ENCODE data around the gene MMP25. TPM values are rescaled to one million over a fixed set of nuclear protein-coding genes. Genes with fewer than 3 reads are reported as not detected.

Gene MMP25
- total RNA-seq, 1 donor = under 0.01 TPM

DNA sequence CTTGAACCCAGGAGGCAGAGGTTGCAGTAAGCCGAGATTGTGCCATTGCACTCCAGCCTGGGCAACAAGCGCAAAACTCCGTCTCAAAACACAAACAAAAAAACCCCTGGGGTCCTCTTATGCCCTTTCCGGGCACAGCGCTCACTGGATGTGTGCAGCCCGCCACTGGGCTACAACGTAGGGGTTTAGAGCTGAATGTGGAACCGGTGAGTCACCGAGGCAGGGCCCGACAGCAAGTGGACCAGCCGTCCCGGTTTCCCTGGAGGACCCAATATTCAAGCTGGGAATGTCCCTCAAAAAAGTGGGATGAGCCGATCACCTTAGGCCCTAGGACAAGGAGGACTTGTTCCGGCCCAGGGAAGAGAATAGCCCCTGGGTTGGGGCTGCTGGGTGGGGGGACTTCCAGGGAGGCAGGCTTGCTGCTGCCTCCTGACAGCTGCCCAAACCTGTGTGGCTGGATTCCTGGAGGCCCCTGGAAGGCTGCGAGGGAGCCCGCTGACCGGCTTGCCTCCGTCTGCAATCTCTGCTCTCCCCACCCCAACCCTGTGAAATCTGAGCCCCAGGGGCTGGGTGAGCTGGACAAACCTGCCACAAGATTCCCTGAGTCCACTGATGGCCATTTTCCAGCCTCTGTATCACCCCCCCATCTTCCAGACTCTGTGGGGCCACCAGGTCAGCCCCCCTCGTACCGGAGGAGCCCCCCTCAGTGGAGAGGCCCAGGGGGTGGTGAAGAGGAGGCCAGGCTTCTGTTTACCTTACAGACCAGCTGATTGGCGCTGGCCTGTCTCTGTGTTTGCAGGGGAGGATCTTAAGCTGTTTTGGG, 36.6 kb upstream of the MMP25 start:
- Histone ChIP-seq H3K4me2 (ENCODE audit: insufficient read depth, low read length) (no peak overlapping the region), H2AFZ (ENCODE audit: low read length) (no peak overlapping the region), H4K20me1 (ENCODE audit: insufficient read depth, low read length) (no peaks in the 10 kb centered on the region), H3K36me3 (ENCODE audit: insufficient read depth, low read length) (no peaks in the 10 kb centered on the region), H3K4me1 (ENCODE audit: insufficient read depth, low read length) (no peaks in the 10 kb centered on the region), H3K79me2 (ENCODE audit: insufficient read depth, low read length) (no peaks in the 10 kb centered on the region), H3K27me3 (ENCODE audit: insufficient read depth, low read length) (peaks cover 88% of the 10 kb centered on the region), H3K27ac (ENCODE audit: low read depth, low read length) (no peak overlapping the region), H3K9me3 (ENCODE audit: low read depth, low read length) (no peaks in the 10 kb centered on the region), H3K4me3 (ENCODE audit: insufficient read depth, low read length) (no peak overlapping the region)
- no peak for TF ChIP-seq CTCF (IDR thresholded peaks at IDR 0.05; ENCODE audit: extremely low read depth, low read depth, low read length)
- DNase-seq (ENCODE audit: insufficient read length, low spot score, missing footprints) = peak; percentile 89

DNA sequence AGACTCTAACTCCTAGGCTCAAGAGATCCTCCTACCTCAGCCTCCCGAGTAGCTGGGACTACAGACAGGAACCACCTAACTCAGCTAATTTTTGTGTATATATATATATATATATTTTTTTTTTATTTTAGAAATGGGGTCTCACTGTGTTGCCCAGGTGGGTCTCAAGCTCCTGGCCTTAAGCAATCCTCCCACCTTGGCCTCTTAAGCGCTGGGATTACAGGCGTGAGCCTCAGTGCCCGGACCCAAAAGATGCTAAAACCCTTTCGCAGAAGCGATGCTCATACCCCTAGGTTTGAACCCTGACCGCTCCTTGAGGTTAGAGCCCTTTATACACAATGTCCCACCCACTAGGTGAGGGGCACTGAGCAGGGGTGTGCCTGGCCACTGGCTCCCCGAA, 35.9 kb upstream of the MMP25 start:
- no peak for TF ChIP-seq CTCF (IDR thresholded peaks at IDR 0.05; ENCODE audit: extremely low read depth, low read depth, low read length)
- no peak overlapping the region for H3K4me2 ChIP-seq (ENCODE audit: insufficient read depth, low read length)
- H3K9me3 ChIP-seq (ENCODE audit: low read depth, low read length) = no peaks in the 10 kb centered on the region
- no peak overlapping the region for H3K4me3 ChIP-seq (ENCODE audit: insufficient read depth, low read length)
- H3K27me3 ChIP-seq (ENCODE audit: insufficient read depth, low read length) = peaks cover 82% of the 10 kb centered on the region
- H3K27ac ChIP-seq (ENCODE audit: low read depth, low read length) = no peak overlapping the region
- no peaks in the 10 kb centered on the region for H3K36me3 ChIP-seq (ENCODE audit: insufficient read depth, low read length)
- no peaks in the 10 kb centered on the region for H3K4me1 ChIP-seq (ENCODE audit: insufficient read depth, low read length)
- no peaks in the 10 kb centered on the region for H4K20me1 ChIP-seq (ENCODE audit: insufficient read depth, low read length)
- H3K79me2 ChIP-seq (ENCODE audit: insufficient read depth, low read length) = no peaks in the 10 kb centered on the region
- DNase-seq (ENCODE audit: insufficient read length, low spot score, missing footprints) = no peak
- H2AFZ ChIP-seq (ENCODE audit: low read length) = no peak overlapping the region

DNA sequence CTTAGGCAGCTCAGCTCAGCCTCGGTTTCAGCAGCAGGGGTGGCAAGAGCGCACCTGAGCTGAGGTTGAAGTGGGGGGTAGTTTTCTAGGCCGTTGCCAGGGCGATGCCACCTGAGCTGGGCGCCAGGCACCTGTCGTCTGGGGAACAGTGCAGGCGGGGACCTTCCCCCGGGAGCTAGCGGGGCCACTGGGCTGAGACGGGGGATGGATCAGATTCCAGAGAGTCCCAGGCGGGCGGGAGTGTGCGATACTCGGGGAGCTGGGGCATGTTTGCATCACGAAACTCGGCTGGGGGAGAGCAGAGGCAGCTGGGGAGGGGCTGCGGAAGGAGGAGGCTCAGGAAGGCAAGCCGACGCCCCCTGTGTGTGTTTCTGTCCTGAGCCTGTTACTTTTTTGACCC, 34.1 kb upstream of the MMP25 start:
- Histone ChIP-seq H3K4me3 (ENCODE audit: insufficient read depth, low read length) (no peak overlapping the region), H3K4me2 (ENCODE audit: insufficient read depth, low read length) (no peak overlapping the region), H3K27me3 (ENCODE audit: insufficient read depth, low read length) (peaks cover 67% of the 10 kb centered on the region), H3K9me3 (ENCODE audit: low read depth, low read length) (no peaks in the 10 kb centered on the region), H3K4me1 (ENCODE audit: insufficient read depth, low read length) (no peaks in the 10 kb centered on the region), H3K27ac (ENCODE audit: low read depth, low read length) (no peak overlapping the region), H2AFZ (ENCODE audit: low read length) (no peak overlapping the region), H3K36me3 (ENCODE audit: insufficient read depth, low read length) (no peaks in the 10 kb centered on the region), H4K20me1 (ENCODE audit: insufficient read depth, low read length) (no peaks in the 10 kb centered on the region), H3K79me2 (ENCODE audit: insufficient read depth, low read length) (no peaks in the 10 kb centered on the region)
- TF ChIP-seq CTCF (IDR thresholded peaks at IDR 0.05; ENCODE audit: extremely low read depth, low read depth, low read length) = no peak
- peak; percentile 89 for DNase-seq (ENCODE audit: insufficient read length, low spot score, missing footprints)

DNA sequence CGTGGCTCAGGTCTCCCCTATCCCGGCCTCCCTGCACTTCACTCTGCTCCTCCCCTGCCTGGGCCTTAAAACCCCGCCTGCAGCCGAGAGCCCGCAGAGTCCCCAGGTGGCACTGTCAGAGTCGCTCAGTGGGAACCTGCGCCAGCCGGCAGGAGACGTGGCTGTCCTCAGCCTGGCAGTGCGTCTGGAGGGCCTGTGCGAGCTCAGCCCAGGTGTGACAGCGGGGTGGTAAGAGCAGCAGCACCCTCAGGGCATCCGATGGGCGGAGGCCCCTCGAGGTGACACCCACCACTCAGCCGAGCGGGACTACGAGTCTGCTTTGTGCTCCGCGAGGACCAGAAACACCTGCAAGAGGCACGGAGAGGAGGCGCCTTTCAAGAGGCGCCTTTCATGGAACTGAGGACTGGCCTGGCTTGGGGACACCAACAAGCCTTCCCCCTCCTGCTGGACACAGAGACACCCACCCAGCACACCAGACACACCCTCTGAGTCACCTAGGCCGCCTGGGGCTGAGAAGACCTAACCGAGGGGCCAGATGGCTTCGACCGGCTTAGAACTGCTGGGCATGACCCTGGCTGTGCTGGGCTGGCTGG, 33.4 kb upstream of the MMP25 start, which contains the start of gene CLDN9:
Gene CLDN9, plus strand, starts transcription at position 96 of the 593 bp plus-strand sequence. Its CDS starts 440 bp downstream, at position 536.
- Histone ChIP-seq H3K36me3 (ENCODE audit: insufficient read depth, low read length) (no peaks in the 10 kb centered on the region), H3K4me3 (ENCODE audit: insufficient read depth, low read length) (no peak within 1 kb of the TSS), H3K4me2 (ENCODE audit: insufficient read depth, low read length) (no peak within 1 kb of the TSS), H3K4me1 (ENCODE audit: insufficient read depth, low read length) (no peaks in the 10 kb centered on the region), H3K27ac (ENCODE audit: low read depth, low read length) (no peak within 1 kb of the TSS), H2AFZ (ENCODE audit: low read length) (no peak within 1 kb of the TSS), H3K27me3 (ENCODE audit: insufficient read depth, low read length) (peaks cover 61% of the 10 kb centered on the region), H3K79me2 (ENCODE audit: insufficient read depth, low read length) (no peaks in the 10 kb centered on the region), H4K20me1 (ENCODE audit: insufficient read depth, low read length) (no peaks in the 10 kb centered on the region), H3K9me3 (ENCODE audit: low read depth, low read length) (no peaks in the 10 kb centered on the region)
- no peak for TF ChIP-seq CTCF (IDR thresholded peaks at IDR 0.05; ENCODE audit: extremely low read depth, low read depth, low read length)
- DNase-seq (ENCODE audit: insufficient read length, low spot score, missing footprints) = peak; percentile 87
